Mesendoderm (in vitro differentiated cells): ENCODE data around the gene MACF1.

ENCODE experiments used
- DNase-seq: peaks from one replicate; pipeline ENCODE4 v3.0.0; 2013
- H2AK5ac ChIP-seq: 2 replicates; pipeline ENCODE4 v1.6.1; 2013; ENCODE audit warnings: low read length, inconsistent platforms
- H2BK120ac ChIP-seq: 2 replicates; pipeline ENCODE4 v1.6.1; 2013; ENCODE audit warnings: low read depth, mild to moderate bottlenecking, low read length, moderate library complexity, mixed read lengths
- H2BK15ac ChIP-seq: replicated peaks from 2 replicates; pipeline ENCODE4 v1.6.1; 2013; ENCODE audit warnings: low read depth, mild to moderate bottlenecking, moderate library complexity
- H2BK5ac ChIP-seq: 2 replicates; pipeline ENCODE4 v1.6.1; 2013; ENCODE audit warnings: low read length, inconsistent platforms
- H3K18ac ChIP-seq: 2 replicates; pipeline ENCODE4 v1.6.1; 2013; ENCODE audit warnings: mild to moderate bottlenecking, low read length, mixed read lengths
- H3K23ac ChIP-seq: one replicate; pipeline ENCODE4 v1.6.1; 2013; ENCODE audit warnings: low read length
- H3K27ac ChIP-seq: 2 replicates; pipeline ENCODE4 v1.5.1; 2013; ENCODE audit warnings: low read depth, mild to moderate bottlenecking, inconsistent platforms, low read length, moderate library complexity
- H3K27me3 ChIP-seq: 2 replicates; pipeline ENCODE4 v1.6.1; 2013; ENCODE audit warnings: low read length, control low read depth, mild to moderate bottlenecking, inconsistent platforms; ENCODE audit not compliant: insufficient read depth, poor library complexity
- H3K36me3 ChIP-seq: 2 replicates; pipeline ENCODE4 v1.6.1; 2013; ENCODE audit warnings: low read length, inconsistent platforms; ENCODE audit not compliant: control insufficient read depth, insufficient read depth
- H3K4ac ChIP-seq: one replicate; pipeline ENCODE4 v1.6.1; 2013; ENCODE audit warnings: low read depth, mild to moderate bottlenecking, low read length, moderate library complexity
- H3K4me1 ChIP-seq: 2 replicates; pipeline ENCODE4 v1.6.1; 2013; ENCODE audit warnings: low read depth, low read length, inconsistent platforms; ENCODE audit not compliant: control insufficient read depth
- H3K4me2 ChIP-seq: 2 replicates; pipeline ENCODE4 v1.6.1; 2013; ENCODE audit warnings: low read length
- H3K4me3 ChIP-seq: 2 replicates; pipeline ENCODE4 v1.5.1; 2013; ENCODE audit warnings: mild to moderate bottlenecking, low read length
- H3K56ac ChIP-seq: one replicate; pipeline ENCODE4 v1.6.1; 2013; ENCODE audit warnings: low read length
- H3K79me1 ChIP-seq: 2 replicates; pipeline ENCODE4 v1.6.1; 2013; ENCODE audit warnings: low read length, inconsistent platforms
- H3K79me2 ChIP-seq: 2 replicates; pipeline ENCODE4 v1.6.1; 2013; ENCODE audit warnings: mild to moderate bottlenecking, low read length; ENCODE audit not compliant: control insufficient read depth, insufficient read depth
- H3K9ac ChIP-seq: 2 replicates; pipeline ENCODE4 v1.6.1; 2013; ENCODE audit warnings: low read length, inconsistent platforms
- H4K5ac ChIP-seq: one replicate; pipeline ENCODE4 v1.6.1; 2013; ENCODE audit warnings: low read length
- H4K8ac ChIP-seq: one replicate; pipeline ENCODE4 v1.6.1; 2013; ENCODE audit warnings: low read depth, mild to moderate bottlenecking, control low read depth, low read length, moderate library complexity
- WGBS: extraction: QIAGEN DNeasy Blood & Tissue Kit; methylation state at CpG from one replicate; pipeline ENCODE4 v1.1.7; 2013; ENCODE audit warnings: low lambda C conversion rate, missing lambda C conversion rate; ENCODE audit not compliant: insufficient coverage; ENCODE audit errors: extremely low coverage; 5-methylcytosine and 5-hydroxymethylcytosine counted together

MACF1 gene

GRCh38 chr1:39195166-39196111 is 9.1 kb upstream of the MACF1 start:
- no peak overlapping the region for H3K4me3 ChIP-seq
- no peak overlapping the region for H3K18ac ChIP-seq
- H3K9ac ChIP-seq, result no peak overlapping the region
- no peak overlapping the region for H4K8ac ChIP-seq
- no peak overlapping the region for H4K5ac ChIP-seq
- no peak overlapping the region for H3K4me2 ChIP-seq
- peaks cover 19% of the 10 kb centered on the region for H3K79me2 ChIP-seq
- WGBS, result no CpG with 5 or more reads among the region's 5 CpGs
- H3K23ac ChIP-seq, result no peak overlapping the region
- DNase-seq, result no peak
- H3K79me1 ChIP-seq, result peaks cover 3% of the 10 kb centered on the region
- H2BK15ac ChIP-seq, result no peak overlapping the region
- H3K27me3 ChIP-seq, result no peaks in the 10 kb centered on the region
- H2AK5ac ChIP-seq, result no peak overlapping the region
- H3K4me1 ChIP-seq, result peaks cover 3% of the 10 kb centered on the region
- no peak overlapping the region for H2BK120ac ChIP-seq
- no peak overlapping the region for H2BK5ac ChIP-seq
- no peaks in the 10 kb centered on the region for H3K36me3 ChIP-seq
- H3K4ac ChIP-seq, result no peak overlapping the region
- H3K56ac ChIP-seq, result no peak overlapping the region
- H3K27ac ChIP-seq, result no peak overlapping the region

GRCh38 chr1:39196244-39197215 is 8.0 kb upstream of the MACF1 start:
- H3K79me2 ChIP-seq, result peaks cover 16% of the 10 kb centered on the region
- H3K36me3 ChIP-seq, result no peaks in the 10 kb centered on the region
- H3K4ac ChIP-seq, result no peak overlapping the region
- no peak overlapping the region for H4K5ac ChIP-seq
- H2BK120ac ChIP-seq, result no peak overlapping the region
- peaks cover 3% of the 10 kb centered on the region for H3K79me1 ChIP-seq
- no peak overlapping the region for H3K4me3 ChIP-seq
- H3K18ac ChIP-seq, result no peak overlapping the region
- H3K27ac ChIP-seq, result no peak overlapping the region
- no peak overlapping the region for H2AK5ac ChIP-seq
- H3K4me2 ChIP-seq, result no peak overlapping the region
- no peak overlapping the region for H3K9ac ChIP-seq
- H3K23ac ChIP-seq, result no peak overlapping the region
- no peaks in the 10 kb centered on the region for H3K27me3 ChIP-seq
- H4K8ac ChIP-seq, result no peak overlapping the region
- peaks cover 3% of the 10 kb centered on the region for H3K4me1 ChIP-seq
- H2BK5ac ChIP-seq, result no peak overlapping the region
- DNase-seq, result no peak
- no peak overlapping the region for H2BK15ac ChIP-seq
- peak overlapping the region; percentile 15 for H3K56ac ChIP-seq
- WGBS, result 100% methylated on average over 2 of the region's 6 CpGs

GRCh38 chr1:39199593-39199992 is 4.9 kb upstream of the MACF1 start:
- Histone ChIP-seq H3K4me3 (no peak overlapping the region), H4K8ac (no peak overlapping the region), H2BK15ac (no peak overlapping the region), H2AK5ac (no peak overlapping the region), H2BK120ac (no peak overlapping the region), H3K23ac (no peak overlapping the region), H3K4me1 (peaks cover 8% of the 10 kb centered on the region), H3K36me3 (no peaks in the 10 kb centered on the region), H3K18ac (no peak overlapping the region), H3K27ac (no peak overlapping the region), H3K79me2 (peaks cover 15% of the 10 kb centered on the region), H4K5ac (no peak overlapping the region), H3K4me2 (no peak overlapping the region), H3K27me3 (no peaks in the 10 kb centered on the region), H3K56ac (no peak overlapping the region), H3K4ac (no peak overlapping the region), H3K79me1 (peaks cover 6% of the 10 kb centered on the region), H2BK5ac (no peak overlapping the region), H3K9ac (no peak overlapping the region)
- WGBS, result no CpG with 5 or more reads among the region's 1 CpG
- DNase-seq, result no peak

GRCh38 chr1:39205102-39205780 is 746 bp downstream of the MACF1 start:
- H3K4me2 ChIP-seq, result no peak overlapping the region
- no CpG with 5 or more reads among the region's 4 CpGs for WGBS

GRCh38 chr1:39205781-39206464 is 1.4 kb downstream of the MACF1 start:
- H3K79me2 ChIP-seq, result peaks cover 11% of the 10 kb centered on the region
- no peaks in the 10 kb centered on the region for H3K36me3 ChIP-seq
- H3K4me3 ChIP-seq, result no peak overlapping the region
- no peak overlapping the region for H3K4me2 ChIP-seq
- H2BK15ac ChIP-seq, result no peak overlapping the region
- H3K4me1 ChIP-seq, result peaks cover 15% of the 10 kb centered on the region
- no peak overlapping the region for H3K27ac ChIP-seq
- H2AK5ac ChIP-seq, result no peak overlapping the region
- no CpG with 5 or more reads among the region's 3 CpGs for WGBS
- no peak for DNase-seq
- no peak overlapping the region for H3K56ac ChIP-seq
- no peak overlapping the region for H2BK120ac ChIP-seq
- no peak overlapping the region for H3K18ac ChIP-seq
- peaks cover 6% of the 10 kb centered on the region for H3K79me1 ChIP-seq
- no peak overlapping the region for H3K23ac ChIP-seq
- H4K8ac ChIP-seq, result no peak overlapping the region
- H3K9ac ChIP-seq, result no peak overlapping the region
- no peaks in the 10 kb centered on the region for H3K27me3 ChIP-seq
- no peak overlapping the region for H4K5ac ChIP-seq
- no peak overlapping the region for H3K4ac ChIP-seq
- no peak overlapping the region for H2BK5ac ChIP-seq

More at GRCh38 chr1:39205102-39205780, 746 bp downstream of the MACF1 start:
- Histone ChIP-seq H3K23ac (no peak overlapping the region), H2AK5ac (no peak overlapping the region), H2BK120ac (peak overlapping the region; percentile 39), H3K9ac (peak overlapping the region; percentile 3), H4K8ac (peak overlapping the region; percentile 15), H3K79me2 (peaks cover 11% of the 10 kb centered on the region), H3K4me3 (no peak overlapping the region), H3K4ac (peak overlapping the region; percentile 37), H3K4me1 (peaks cover 15% of the 10 kb centered on the region), H3K79me1 (peaks cover 6% of the 10 kb centered on the region), H2BK5ac (no peak overlapping the region), H3K56ac (peak overlapping the region; percentile 62), H3K27me3 (no peaks in the 10 kb centered on the region), H3K27ac (peak overlapping the region; percentile 77), H3K36me3 (no peaks in the 10 kb centered on the region), H4K5ac (no peak overlapping the region), H3K18ac (no peak overlapping the region), H2BK15ac (no peak overlapping the region)
- DNase-seq, result peak; percentile 84
